Measurements from ENCODE around the gene BPIFB1. TPM values are rescaled to one million over a fixed set of nuclear protein-coding genes. Genes with fewer than 3 reads are reported as not detected.

Gene BPIFB1
- total and polyA plus RNA-seq, 4 donors, result 0.05 to 0.13 TPM; not detected in 2

- no peak for ATAC-seq (ENCODE audit: low FRiP score)
- Histone ChIP-seq H3K4me1 (ENCODE audit: control insufficient read depth in 1 of 2, insufficient read depth in 2 of 2, low read length in 2 of 2) (no peaks in the 10 kb centered on the region), H3K27ac (ENCODE audit: low read depth in 1 of 2, low read length in 2 of 2) (no peak overlapping the region), H3K4me3 (ENCODE audit: low read length in 2 of 2) (no peak overlapping the region), H3K27me3 (ENCODE audit: control insufficient read depth in 1 of 2, insufficient read depth in 2 of 2, low read length in 1 of 2) (no peaks in the 10 kb centered on the region), H3K9me3 (ENCODE audit: control insufficient read depth, low read length) (no peaks in the 10 kb centered on the region), H3K36me3 (ENCODE audit: control insufficient read depth in 1 of 2, insufficient read depth in 2 of 2, low read length in 1 of 2) (no peaks in the 10 kb centered on the region)
- no peak for DNase-seq
- intact Hi-C loops (cut with DNase I), result no loop called here
- 82 to 83% methylated on average over 7 of the region's 7 CpGs for WGBS, 2 donors
These were observed 50.6 kb downstream of the BPIFB1 start for GRCh38 chr20:33333616-33334015.

DNA sequence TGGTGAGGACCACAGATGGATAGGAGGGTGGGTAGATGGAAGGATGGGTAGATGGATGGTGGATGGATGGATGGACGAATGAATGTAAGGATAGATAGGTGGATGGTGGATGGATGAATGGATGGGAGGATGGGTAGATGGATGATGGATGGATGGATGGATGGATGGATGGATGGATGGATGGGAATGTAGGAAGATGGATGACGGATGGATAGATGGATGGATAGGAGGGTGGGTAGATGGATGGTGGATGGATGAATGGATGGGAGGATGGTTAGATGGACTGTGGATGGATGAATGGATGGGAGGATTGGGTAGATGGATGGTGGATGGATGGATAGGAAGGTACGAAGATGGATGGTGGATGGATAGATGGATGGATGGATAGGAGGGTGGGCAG lies 51.1 kb downstream of the BPIFB1 start:
- intact Hi-C loops (cut with DNase I), result no loop called here
- no peak overlapping the region for H3K4me3 ChIP-seq (ENCODE audit: low read length in 2 of 2)
- H3K9me3 ChIP-seq (ENCODE audit: control insufficient read depth, low read length), result no peaks in the 10 kb centered on the region
- DNase-seq, result no peak
- H3K27me3 ChIP-seq (ENCODE audit: control insufficient read depth in 1 of 2, insufficient read depth in 2 of 2, low read length in 1 of 2), result no peaks in the 10 kb centered on the region
- no peaks in the 10 kb centered on the region for H3K4me1 ChIP-seq (ENCODE audit: control insufficient read depth in 1 of 2, insufficient read depth in 2 of 2, low read length in 2 of 2)
- 72 to 74% methylated on average over 3 of the region's 3 CpGs for WGBS, 2 donors
- H3K36me3 ChIP-seq (ENCODE audit: control insufficient read depth in 1 of 2, insufficient read depth in 2 of 2, low read length in 1 of 2), result no peaks in the 10 kb centered on the region
- ATAC-seq (ENCODE audit: low FRiP score), result no peak
- no peak overlapping the region for H3K27ac ChIP-seq (ENCODE audit: low read depth in 1 of 2, low read length in 2 of 2)

- WGBS, 2 donors, result 83 to 87% methylated on average over 3 of the region's 3 CpGs
- no peaks in the 10 kb centered on the region for H3K4me1 ChIP-seq (ENCODE audit: control insufficient read depth in 1 of 2, insufficient read depth in 2 of 2, low read length in 2 of 2)
- no peak for DNase-seq
These were observed 53.4 kb downstream of the BPIFB1 start for GRCh38 chr20:33336375-33336774.

GRCh38 chr20:33337119-33337518 lies 54.1 kb downstream of the BPIFB1 start:
- H3K36me3 ChIP-seq (ENCODE audit: control insufficient read depth in 1 of 2, insufficient read depth in 2 of 2, low read length in 1 of 2), result no peaks in the 10 kb centered on the region
- no peaks in the 10 kb centered on the region for H3K9me3 ChIP-seq (ENCODE audit: control insufficient read depth, low read length)
- intact Hi-C loops (cut with DNase I), result no loop called here
- H3K27me3 ChIP-seq (ENCODE audit: control insufficient read depth in 1 of 2, insufficient read depth in 2 of 2, low read length in 1 of 2), result no peaks in the 10 kb centered on the region
- H3K4me1 ChIP-seq (ENCODE audit: control insufficient read depth in 1 of 2, insufficient read depth in 2 of 2, low read length in 2 of 2), result no peaks in the 10 kb centered on the region
- no peak overlapping the region for H3K27ac ChIP-seq (ENCODE audit: low read depth in 1 of 2, low read length in 2 of 2)
- 75 to 81% methylated on average over 8 of the region's 8 CpGs for WGBS, 2 donors
- DNase-seq (peak in 1 of 2 donors; percentile 0), ATAC-seq (ENCODE audit: low FRiP score) (no peak)
- H3K4me3 ChIP-seq (ENCODE audit: low read length in 2 of 2), result no peak overlapping the region

More at GRCh38 chr20:33336375-33336774, 53.4 kb downstream of the BPIFB1 start:
- intact Hi-C loops (cut with DNase I), result no loop called here
- no peak for ATAC-seq (ENCODE audit: low FRiP score)
- H3K36me3 ChIP-seq (ENCODE audit: control insufficient read depth in 1 of 2, insufficient read depth in 2 of 2, low read length in 1 of 2), result no peaks in the 10 kb centered on the region
- no peaks in the 10 kb centered on the region for H3K9me3 ChIP-seq (ENCODE audit: control insufficient read depth, low read length)
- no peak overlapping the region for H3K27ac ChIP-seq (ENCODE audit: low read depth in 1 of 2, low read length in 2 of 2)
- no peaks in the 10 kb centered on the region for H3K27me3 ChIP-seq (ENCODE audit: control insufficient read depth in 1 of 2, insufficient read depth in 2 of 2, low read length in 1 of 2)
- no peak overlapping the region for H3K4me3 ChIP-seq (ENCODE audit: low read length in 2 of 2)

DNA sequence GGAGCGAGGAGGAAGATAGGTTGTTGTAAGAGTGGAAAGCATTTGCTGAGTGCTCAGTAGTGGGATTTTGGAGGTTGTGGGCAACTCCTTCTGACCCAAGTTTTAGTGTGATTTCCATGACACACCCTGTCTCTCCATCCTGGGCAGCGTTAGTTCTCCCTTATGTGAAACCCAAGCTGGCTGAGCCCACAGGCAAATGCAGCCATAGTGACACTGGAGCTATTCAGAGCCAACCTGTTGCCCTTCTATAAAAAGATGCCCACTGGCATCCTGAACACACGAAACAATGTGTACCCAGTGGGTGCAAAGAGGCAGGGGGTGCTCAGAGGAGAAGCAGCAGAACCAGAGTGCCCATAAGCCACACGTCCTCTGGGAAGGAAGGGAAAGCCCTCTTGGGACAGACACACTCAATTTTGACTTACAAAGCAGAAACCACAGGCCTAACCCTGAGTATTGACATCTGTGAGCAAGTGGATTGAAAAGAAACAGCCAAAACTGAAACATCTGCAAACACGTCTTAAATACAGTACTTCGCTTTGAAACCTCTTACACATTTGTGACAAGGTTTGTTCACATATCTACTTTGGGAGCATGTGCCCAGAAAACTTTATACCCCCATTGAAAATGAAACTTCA lies 54.6 kb downstream of the BPIFB1 start:
- intact Hi-C loops (cut with DNase I), result no loop called here

DNA sequence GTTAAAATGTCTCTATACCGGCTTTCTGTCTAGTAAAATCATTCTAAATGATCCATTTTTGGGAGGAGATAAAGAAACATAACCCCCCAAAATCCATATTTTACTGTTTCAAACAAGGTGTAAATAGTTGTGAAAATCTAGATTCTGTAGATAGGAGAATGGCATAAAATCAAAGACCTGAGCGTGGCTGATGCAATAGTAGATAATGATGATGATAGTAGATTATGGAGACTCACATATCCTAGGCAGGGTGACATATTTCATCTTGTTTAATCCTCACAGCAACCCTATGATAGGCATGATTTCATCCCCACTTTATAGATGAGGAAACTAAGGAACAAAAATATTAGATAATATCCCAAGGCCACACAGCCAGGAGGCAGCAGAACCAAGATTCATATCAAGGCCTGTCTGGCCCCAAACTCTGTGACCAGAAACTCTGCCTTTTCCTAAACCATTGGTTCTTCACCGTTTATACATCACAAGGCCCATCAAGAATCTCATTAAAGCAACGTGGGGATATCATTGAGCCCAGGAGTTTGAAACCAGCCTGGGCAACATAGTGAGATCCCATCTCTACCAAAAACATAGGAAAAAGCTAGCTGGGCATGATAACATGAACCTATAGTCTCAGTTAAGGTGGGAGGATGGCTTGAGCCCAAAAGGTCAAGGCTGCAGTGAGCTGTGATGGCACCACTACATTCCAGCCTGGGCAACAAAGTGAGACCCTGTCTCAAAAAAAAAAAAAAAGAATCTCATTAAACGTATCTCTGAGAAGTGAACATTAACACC lies 55.6 kb downstream of the BPIFB1 start:
- no peak overlapping the region for H3K4me3 ChIP-seq (ENCODE audit: low read length in 2 of 2)
- H3K27me3 ChIP-seq (ENCODE audit: control insufficient read depth in 1 of 2, insufficient read depth in 2 of 2, low read length in 1 of 2), result no peaks in the 10 kb centered on the region
- H3K27ac ChIP-seq (ENCODE audit: low read depth in 1 of 2, low read length in 2 of 2), result no peak overlapping the region
- no peaks in the 10 kb centered on the region for H3K36me3 ChIP-seq (ENCODE audit: control insufficient read depth in 1 of 2, insufficient read depth in 2 of 2, low read length in 1 of 2)
- no peaks in the 10 kb centered on the region for H3K4me1 ChIP-seq (ENCODE audit: control insufficient read depth in 1 of 2, insufficient read depth in 2 of 2, low read length in 2 of 2)
- DNase-seq, result no peak
- no peak for ATAC-seq (ENCODE audit: low FRiP score)
- WGBS, 2 donors, result 79 to 82% methylated on average over 5 of the region's 5 CpGs
- intact Hi-C loops (cut with DNase I), result no loop called here
- no peaks in the 10 kb centered on the region for H3K9me3 ChIP-seq (ENCODE audit: control insufficient read depth, low read length)

More for the DNA sequence above, 54.6 kb downstream of the BPIFB1 start:
- Histone ChIP-seq H3K4me1 (ENCODE audit: control insufficient read depth in 1 of 2, insufficient read depth in 2 of 2, low read length in 2 of 2) (no peaks in the 10 kb centered on the region), H3K4me3 (ENCODE audit: low read length in 2 of 2) (no peak overlapping the region), H3K36me3 (ENCODE audit: control insufficient read depth in 1 of 2, insufficient read depth in 2 of 2, low read length in 1 of 2) (no peaks in the 10 kb centered on the region), H3K27me3 (ENCODE audit: control insufficient read depth in 1 of 2, insufficient read depth in 2 of 2, low read length in 1 of 2) (no peaks in the 10 kb centered on the region), H3K9me3 (ENCODE audit: control insufficient read depth, low read length) (no peaks in the 10 kb centered on the region), H3K27ac (ENCODE audit: low read depth in 1 of 2, low read length in 2 of 2) (no peak overlapping the region)
- DNase-seq (peak in 1 of 2 donors; percentile 3), ATAC-seq (ENCODE audit: low FRiP score) (no peak)
- WGBS, 2 donors, result 68 to 74% methylated on average over 6 of the region's 6 CpGs

DNA sequence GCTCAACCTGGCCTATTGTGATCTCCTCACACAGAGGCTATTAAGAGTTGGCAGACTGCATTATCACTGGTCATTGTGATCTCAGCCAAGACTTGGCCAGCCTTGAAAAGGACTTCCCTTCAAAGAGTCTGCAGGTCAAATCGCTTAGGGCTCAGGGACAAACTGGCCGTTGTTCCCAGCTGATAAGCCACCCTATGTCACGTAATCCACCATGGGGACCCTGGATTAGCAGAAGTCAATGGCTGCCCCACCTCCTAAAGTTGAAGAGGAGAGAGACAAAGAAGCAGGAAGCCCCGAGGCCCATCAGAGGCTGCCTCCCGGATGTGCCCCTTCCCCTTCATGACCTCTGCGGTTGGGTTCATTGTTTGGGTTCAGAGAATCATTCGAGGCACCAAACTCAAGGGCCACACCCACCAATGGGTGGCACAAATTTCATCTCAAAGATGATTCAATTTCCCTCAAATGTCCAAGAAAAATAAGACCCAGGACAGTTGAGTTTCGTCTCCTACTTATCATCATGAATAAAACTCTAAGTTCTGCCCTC lies 56.6 kb downstream of the BPIFB1 start:
- WGBS, 2 donors, result 69 to 81% methylated on average over 8 of the region's 8 CpGs
- no peak overlapping the region for H3K27ac ChIP-seq (ENCODE audit: low read depth in 1 of 2, low read length in 2 of 2)
- H3K27me3 ChIP-seq (ENCODE audit: control insufficient read depth in 1 of 2, insufficient read depth in 2 of 2, low read length in 1 of 2), result no peaks in the 10 kb centered on the region
- intact Hi-C loops (cut with DNase I), result no loop called here
- H3K36me3 ChIP-seq (ENCODE audit: control insufficient read depth in 1 of 2, insufficient read depth in 2 of 2, low read length in 1 of 2), result no peaks in the 10 kb centered on the region
- no peaks in the 10 kb centered on the region for H3K9me3 ChIP-seq (ENCODE audit: control insufficient read depth, low read length)
- no peaks in the 10 kb centered on the region for H3K4me1 ChIP-seq (ENCODE audit: control insufficient read depth in 1 of 2, insufficient read depth in 2 of 2, low read length in 2 of 2)
- H3K4me3 ChIP-seq (ENCODE audit: low read length in 2 of 2), result no peak overlapping the region
- DNase-seq (peak; percentile 6 to 37), ATAC-seq (ENCODE audit: low FRiP score) (no peak)

DNA sequence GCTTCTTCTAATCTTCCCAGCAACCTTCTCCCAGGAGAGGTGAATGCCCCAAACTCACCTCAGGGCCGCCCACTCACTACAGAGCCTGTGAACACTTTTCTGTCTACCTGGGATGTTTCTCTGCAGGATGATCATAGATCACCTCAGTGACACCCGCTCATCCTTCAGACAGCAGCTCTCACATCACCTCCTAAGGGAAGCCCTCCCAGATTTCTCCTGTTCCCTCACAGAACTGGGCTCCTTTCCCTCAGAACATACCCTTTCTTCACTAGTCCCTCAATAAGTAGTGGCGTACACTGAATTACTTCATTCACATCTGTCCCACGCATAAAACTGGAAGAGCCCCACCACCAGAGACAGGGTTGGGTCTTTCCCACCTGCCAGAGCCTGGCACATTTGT lies 60.5 kb downstream of the BPIFB1 start:
- peak; percentile 8 for DNase-seq
- Histone ChIP-seq H3K36me3 (ENCODE audit: control insufficient read depth in 1 of 2, insufficient read depth in 2 of 2, low read length in 1 of 2) (no peaks in the 10 kb centered on the region), H3K27ac (ENCODE audit: low read depth in 1 of 2, low read length in 2 of 2) (no peak overlapping the region), H3K9me3 (ENCODE audit: control insufficient read depth, low read length) (no peaks in the 10 kb centered on the region), H3K27me3 (ENCODE audit: control insufficient read depth in 1 of 2, insufficient read depth in 2 of 2, low read length in 1 of 2) (no peaks in the 10 kb centered on the region), H3K4me1 (ENCODE audit: control insufficient read depth in 1 of 2, insufficient read depth in 2 of 2, low read length in 2 of 2) (no peaks in the 10 kb centered on the region), H3K4me3 (ENCODE audit: low read length in 2 of 2) (no peak overlapping the region)
- intact Hi-C loops (cut with DNase I), result no loop called here
- no peak for ATAC-seq (ENCODE audit: low FRiP score)
- 92 to 96% methylated on average over 4 of the region's 4 CpGs for WGBS, 2 donors

- Histone ChIP-seq H3K4me1 (ENCODE audit: control insufficient read depth in 1 of 2, insufficient read depth in 2 of 2, low read length in 2 of 2) (no peaks in the 10 kb centered on the region), H3K27ac (ENCODE audit: low read depth in 1 of 2, low read length in 2 of 2) (no peak overlapping the region), H3K27me3 (ENCODE audit: control insufficient read depth in 1 of 2, insufficient read depth in 2 of 2, low read length in 1 of 2) (no peaks in the 10 kb centered on the region), H3K36me3 (ENCODE audit: control insufficient read depth in 1 of 2, insufficient read depth in 2 of 2, low read length in 1 of 2) (no peaks in the 10 kb centered on the region), H3K4me3 (ENCODE audit: low read length in 2 of 2) (no peak overlapping the region), H3K9me3 (ENCODE audit: control insufficient read depth, low read length) (no peaks in the 10 kb centered on the region)
- ATAC-seq (ENCODE audit: low FRiP score) (no peak), DNase-seq (peak; percentile 7 to 22)
- whole genome bisulfite sequencing, 2 donors, result 71 to 73% methylated on average over 9 of the region's 9 CpGs
- intact Hi-C loops (cut with DNase I), result no loop called here
These were observed 62.3 kb downstream of the BPIFB1 start for GRCh38 chr20:33345342-33345741.

All from aorta (tissue), 5 donors.